Fibroblast of lung (primary cell): ENCODE data around the gene SH3YL1. TPM values are rescaled to one million over a fixed set of nuclear protein-coding genes. Genes with fewer than 3 reads are reported as not detected.

ENCODE experiments used
- DNase-seq, 2 donors: peaks; one replicate each; pipeline versions ENCODE4 v3.0.0 to v3.0.0-alpha.2; 2010; ENCODE audit warnings: low read depth in 2 of 2
- H2AFZ ChIP-seq: 2 replicates; pipeline ENCODE4 v1.5.1; 2012; ENCODE audit warnings: low read length, control low read depth, inconsistent platforms
- H3K27ac ChIP-seq: 2 replicates; pipeline ENCODE4 v1.5.1; 2011; ENCODE audit warnings: low read length, control low read depth; ENCODE audit not compliant: insufficient read depth
- H3K27me3 ChIP-seq: 2 replicates; pipeline ENCODE4 v1.5.1; 2011; ENCODE audit warnings: mild to moderate bottlenecking, low read length; ENCODE audit not compliant: control insufficient read depth, insufficient read depth
- H3K36me3 ChIP-seq: 2 replicates; pipeline ENCODE4 v1.5.1; 2011; ENCODE audit warnings: low read length; ENCODE audit not compliant: control insufficient read depth, insufficient read depth
- H3K4me1 ChIP-seq: 2 replicates; pipeline ENCODE4 v1.5.1; 2011; ENCODE audit warnings: low read length; ENCODE audit not compliant: control insufficient read depth, insufficient read depth; ENCODE audit errors: extremely low read depth
- H3K4me2 ChIP-seq: 2 replicates; pipeline ENCODE4 v1.5.1; 2011; ENCODE audit warnings: low read length, control low read depth; ENCODE audit not compliant: insufficient read depth; ENCODE audit errors: extremely low read depth
- H3K4me3 ChIP-seq, 4 experiments: fragments of 200-600 bp in 1 of 4; sonication (generic) in 1 of 4; replicated peaks in 1 of 4; 2 replicates each; pipeline ENCODE4 v1.5.1; 2011 to 2016; ENCODE audit warnings: low read length in 4 of 4, low read depth in 3 of 4, mild to moderate bottlenecking in 3 of 4, control low read depth in 2 of 4, inconsistent platforms in 1 of 4, mixed read lengths in 1 of 4; ENCODE audit not compliant: insufficient read depth in 1 of 4; ENCODE audit errors: control extremely low read depth in 1 of 4
- H3K79me2 ChIP-seq: 2 replicates; pipeline ENCODE4 v1.5.1; 2012; ENCODE audit warnings: mild to moderate bottlenecking, low read length, inconsistent platforms; ENCODE audit not compliant: control insufficient read depth, insufficient read depth
- H3K9ac ChIP-seq: 2 replicates; pipeline ENCODE4 v1.5.1; 2011; ENCODE audit warnings: mild to moderate bottlenecking, low read length, control low read depth; ENCODE audit not compliant: insufficient read depth
- H3K9me3 ChIP-seq: 2 replicates; pipeline ENCODE4 v1.5.1; 2012; ENCODE audit warnings: low read depth, low read length; ENCODE audit not compliant: control insufficient read depth, insufficient read depth
- H4K20me1 ChIP-seq: 2 replicates; pipeline ENCODE4 v1.5.1; 2011; ENCODE audit warnings: low read length; ENCODE audit not compliant: control insufficient read depth, insufficient read depth; ENCODE audit errors: extremely low read depth
- CTCF ChIP-seq, 2 donors: IDR thresholded peaks in 1 of 2; conservative IDR thresholded peaks in 1 of 2; 1 replicate in 1 of 2; 2 replicates in 1 of 2; pipeline ENCODE4 v1.5.1; 2011 to 2012; ENCODE audit warnings: low read length in 2 of 2, control low read depth in 1 of 2, inconsistent platforms in 1 of 2, low read depth in 1 of 2, mild to moderate bottlenecking in 1 of 2
- EZH2 ChIP-seq: IDR thresholded peaks from 2 replicates; pipeline ENCODE4 v1.5.1; 2012; ENCODE audit warnings: low read length, control low read depth, mild to moderate bottlenecking; ENCODE audit errors: missing control alignments
- polyA plus RNA-seq, 2 donors: library from polyadenylated mRNA; depleted of rRNA in 1 of 2; stranded (reverse) in 1 of 2; unstranded in 1 of 2; fragments of >200 nt; gene quantifications; 2 replicates each; pipeline ENCODE4 v1.2.1, GENCODE V29; 2011 to 2012; ENCODE audit warnings: missing spikeins in 1 of 2
- total RNA-seq: library from RNA; depleted of rRNA; stranded (reverse); fragments of >200 nt; gene quantifications from 2 replicates; pipeline ENCODE4 v1.2.1, GENCODE V29; 2014

Gene SH3YL1
- total and polyA plus RNA-seq, 2 donors (not counting 1 experiment from before 2014, with no cell fraction given) = 36.5 to 37.9 TPM

GRCh38 chr2:203401-203800 is 60.4 kb downstream of the SH3YL1 start:
- H2AFZ ChIP-seq = no peak overlapping the region
- H3K9me3 ChIP-seq = no peaks in the 10 kb centered on the region
- H3K79me2 ChIP-seq = no peaks in the 10 kb centered on the region
- no peaks in the 10 kb centered on the region for H3K36me3 ChIP-seq
- no peak overlapping the region for H3K27ac ChIP-seq
- H4K20me1 ChIP-seq = no peaks in the 10 kb centered on the region
- no peak overlapping the region for H3K9ac ChIP-seq
- no peak overlapping the region for H3K4me3 ChIP-seq
- no peak overlapping the region for H3K4me2 ChIP-seq
- no peaks in the 10 kb centered on the region for H3K27me3 ChIP-seq
- no peaks in the 10 kb centered on the region for H3K4me1 ChIP-seq
- no peak for DNase-seq
- TF ChIP-seq EZH2 (no peak), CTCF (conservative IDR thresholded peaks at IDR 0.05 in 1 of 2, IDR thresholded peaks at IDR 0.05 in 1 of 2; ENCODE audit: low read depth in 1 of 2, low read length in 2 of 2) (no peak)

- Histone ChIP-seq H3K27me3 (no peaks in the 10 kb centered on the region), H4K20me1 (no peaks in the 10 kb centered on the region), H3K4me3 (no peak overlapping the region), H3K79me2 (no peaks in the 10 kb centered on the region), H3K36me3 (no peaks in the 10 kb centered on the region), H3K9me3 (no peaks in the 10 kb centered on the region), H3K9ac (no peak overlapping the region), H3K27ac (no peak overlapping the region), H3K4me2 (no peak overlapping the region), H3K4me1 (no peaks in the 10 kb centered on the region), H2AFZ (no peak overlapping the region)
- no peak for DNase-seq
- TF ChIP-seq EZH2 (no peak), CTCF (conservative IDR thresholded peaks at IDR 0.05 in 1 of 2, IDR thresholded peaks at IDR 0.05 in 1 of 2; ENCODE audit: low read depth in 1 of 2, low read length in 2 of 2) (no peak)
These were observed 60.9 kb downstream of the SH3YL1 start for GRCh38 chr2:202945-203344.

GRCh38 chr2:201648-202433 is 62.0 kb downstream of the SH3YL1 start:
- no peak for DNase-seq
- TF ChIP-seq CTCF (conservative IDR thresholded peaks at IDR 0.05 in 1 of 2, IDR thresholded peaks at IDR 0.05 in 1 of 2; ENCODE audit: low read depth in 1 of 2, low read length in 2 of 2) = no peak
- no peak for TF ChIP-seq EZH2
- no peaks in the 10 kb centered on the region for H3K4me1 ChIP-seq

More at GRCh38 chr2:201648-202433, 62.0 kb downstream of the SH3YL1 start:
- Histone ChIP-seq H3K79me2 (no peaks in the 10 kb centered on the region), H3K27ac (no peak overlapping the region), H3K4me3 (no peak overlapping the region), H3K36me3 (no peaks in the 10 kb centered on the region), H3K9ac (no peak overlapping the region), H3K9me3 (no peaks in the 10 kb centered on the region), H3K27me3 (no peaks in the 10 kb centered on the region), H2AFZ (no peak overlapping the region), H3K4me2 (no peak overlapping the region), H4K20me1 (no peaks in the 10 kb centered on the region)
